Dermis microvascular lymphatic vessel endothelial cell (primary cell): Measurements from ENCODE around the gene HES4. TPM values are rescaled to one million over a fixed set of nuclear protein-coding genes. Genes with fewer than 3 reads are reported as not detected.

Experiments
- DNase-seq, 2 donors: peaks; one replicate each; pipeline versions ENCODE4 v3.0.0 to v3.0.0-alpha.2; 2010; ENCODE audit warnings: low read depth in 2 of 2
- total RNA-seq: library from RNA; depleted of rRNA; stranded (reverse); fragments of >200 nt; gene quantifications from 2 replicates; pipeline ENCODE4 v1.2.1, GENCODE V29; 2014

Gene HES4
- total RNA-seq, 1 donor from 2014 or later: 29.0 TPM

GRCh38 chr1:952603-953002, 47.3 kb downstream of the HES4 start:
- no peak for DNase-seq

- no peak for DNase-seq
Observed at GRCh38 chr1:952201-952600, 47.7 kb downstream of the HES4 start.

- no peak for DNase-seq
Observed at GRCh38 chr1:951364-951763, 48.5 kb downstream of the HES4 start.

- no peak for DNase-seq
Observed at GRCh38 chr1:950881-951280, 49.0 kb downstream of the HES4 start.

GRCh38 chr1:950268-950667, 49.6 kb downstream of the HES4 start:
- DNase-seq: no peak

Other genes with a start within 250 kb of the HES4 start
- gene SAMD11, start 76.2 kb downstream of the HES4 start, total RNA-seq: under 0.01 and 0.13 TPM in 2 replicates
- gene NOC2L, start 40.8 kb downstream of the HES4 start, total RNA-seq: 59.4 and 67.9 TPM in 2 replicates
- 2.6 and 5.2 TPM in 2 replicates for gene KLHL17, start 39.5 kb downstream of the HES4 start, total RNA-seq
- gene PLEKHN1, start 33.6 kb downstream of the HES4 start, total RNA-seq: 0.38 and 0.51 TPM in 2 replicates
- gene PERM1, start 18.0 kb downstream of the HES4 start, total RNA-seq: not detected in 2 replicates
- gene ISG15, start 13.4 kb upstream of the HES4 start, total RNA-seq: 92.3 and 112 TPM in 2 replicates
- gene AGRN, start 20.0 kb upstream of the HES4 start, total RNA-seq: 49.3 and 77.5 TPM in 2 replicates
- gene RNF223, start 74.2 kb upstream of the HES4 start, total RNA-seq: under 0.01 TPM in 1 of 2 replicates, not detected in the other
- 5.0 and 9.1 TPM in 2 replicates for gene C1orf159, start 116.0 kb upstream of the HES4 start, total RNA-seq
- not detected in 2 replicates for gene TTLL10, start 173.8 kb upstream of the HES4 start, total RNA-seq
- 0.26 and 0.51 TPM in 2 replicates for gene TNFRSF18, start 206.5 kb upstream of the HES4 start, total RNA-seq
- gene TNFRSF4, start 214.1 kb upstream of the HES4 start, total RNA-seq: 1.5 and 3.7 TPM in 2 replicates
- 70.0 and 104 TPM in 2 replicates for gene SDF4, start 231.9 kb upstream of the HES4 start, total RNA-seq
- 16.8 and 32.7 TPM in 2 replicates for gene B3GALT6, start 232.1 kb upstream of the HES4 start, total RNA-seq
- gene C1QTNF12, start 246.6 kb upstream of the HES4 start, total RNA-seq: 0.25 and 0.51 TPM in 2 replicates